Caco-2 (cell line): ENCODE measurements around the gene ASRGL1. TPM values are rescaled to one million over a fixed set of nuclear protein-coding genes. Genes with fewer than 3 reads are reported as not detected.

Experiments
- BruUV-seq: library from RNA; stranded (reverse); fragments of 400-500 nt; replicated peaks from 2 replicates; lab custom pipeline; 2021; lab: Mats Ljungman, UMichigan
- CTCF ChIA-PET: fragments of 300-600 bp; sonication (Branson Sonifier 250); formaldehyde crosslinking; loops from one replicate; lab custom pipeline; 2022; ENCODE audit warnings: antibody characterized with exemption; lab: Charles Lee
- POLR2A ChIA-PET: fragments of 300-600 bp; sonication (Branson Sonifier 250); formaldehyde crosslinking; loops from one replicate; lab custom pipeline; 2022; ENCODE audit warnings: antibody characterized with exemption; lab: Charles Lee
- DNase-seq, 2 experiments: peaks; one replicate each; pipeline versions ENCODE4 v3.0.0 to v3.0.0-alpha.2; 2020 to 2022
- H3K27me3 ChIP-seq: replicated peaks from 2 replicates; pipeline ENCODE4 v1.6.0; 2011; ENCODE audit warnings: low read length; ENCODE audit not compliant: control insufficient read depth, insufficient read depth
- H3K36me3 ChIP-seq: 2 replicates; pipeline ENCODE4 v1.5.1; 2011; ENCODE audit warnings: low read length; ENCODE audit not compliant: control insufficient read depth, insufficient read depth
- H3K4me1 ChIP-seq: fragments of 250-450 bp; sonication (Bioruptor Pico); 2 replicates; pipeline ENCODE4 v1.5.1; 2020; ENCODE audit warnings: mild to moderate bottlenecking
- H3K4me3 ChIP-seq: 2 replicates; pipeline ENCODE4 v1.5.1; 2011; ENCODE audit warnings: low read depth, mild to moderate bottlenecking, control low read depth, low read length
- H3K9me3 ChIP-seq: fragments of 250-450 bp; sonication (Bioruptor Pico); 2 replicates; pipeline ENCODE4 v1.5.1; 2020; ENCODE audit warnings: mild to moderate bottlenecking, moderate library complexity
- H3K27ac Mint-ChIP-seq: one replicate; pipeline ENCODE4 v1.8.0; 2022; ENCODE audit warnings: mixed read lengths; ENCODE audit not compliant: unreplicated experiment
- H3K27me3 Mint-ChIP-seq: one replicate; pipeline ENCODE4 v1.8.0; 2022; ENCODE audit warnings: mixed read lengths; ENCODE audit not compliant: insufficient read depth, unreplicated experiment
- H3K36me3 Mint-ChIP-seq: one replicate; pipeline ENCODE4 v1.8.0; 2022; ENCODE audit warnings: mild to moderate bottlenecking, mixed read lengths; ENCODE audit not compliant: insufficient read depth, unreplicated experiment
- H3K4me1 Mint-ChIP-seq: one replicate; pipeline ENCODE4 v1.8.0; 2022; ENCODE audit warnings: low read depth, mixed read lengths; ENCODE audit not compliant: unreplicated experiment
- H3K4me3 Mint-ChIP-seq: one replicate; pipeline ENCODE4 v1.8.0; 2022; ENCODE audit warnings: mild to moderate bottlenecking, moderate library complexity, mixed read lengths; ENCODE audit not compliant: unreplicated experiment
- H3K9me3 Mint-ChIP-seq: one replicate; pipeline ENCODE4 v1.8.0; 2022; ENCODE audit warnings: mixed read lengths; ENCODE audit not compliant: unreplicated experiment
- CTCF ChIP-seq, 2 experiments: fragments of 200-600 bp in 1 of 2; IDR thresholded peaks; 1 replicate in 1 of 2; 2 replicates in 1 of 2; pipeline versions ENCODE4 v1.5.1 to v1.8.0; 2011 to 2022; ENCODE audit warnings: antibody characterized with exemption in 1 of 2, control low read depth in 1 of 2, inconsistent platforms in 1 of 2, low read depth in 1 of 2, low read length in 1 of 2, mild to moderate bottlenecking in 1 of 2, moderate library complexity in 1 of 2; ENCODE audit not compliant: insufficient read depth in 1 of 2, severe bottlenecking in 1 of 2, unreplicated experiment in 1 of 2
- intact Hi-C: fragments of 100-400 bp; cut with micrococcal nuclease; formaldehyde crosslinking; loops from one replicate; pipeline ENCODE4 v1.10.0; 2022; ENCODE audit not compliant: unreplicated experiment
- total RNA-seq: library from RNA; stranded (reverse); gene quantifications from 2 replicates; pipeline ENCODE4 v1.2.3, GENCODE V29; 2022

ASRGL1 gene
- total RNA-seq, 1 experiment from 2014 or later = 41.1 TPM

GRCh38 chr11:62306227-62306626 is 31.0 kb upstream of the ASRGL1 start:
- Histone ChIP-seq H3K9me3 (peaks cover 6% of the 10 kb centered on the region; the same call in 1 of the 2 replicates), H3K4me1 (no peaks in the 10 kb centered on the region), H3K36me3 (no peaks in the 10 kb centered on the region), H3K27me3 (0 out of 2 replicates have a peak, but pooled peaks cover 1% of the 10 kb centered on the region), H3K4me3 (no peak overlapping the region)
- DNase-seq = no peak
- Mint-ChIP-seq H3K9me3 (no peaks in the 10 kb centered on the region), H3K4me1 (no peaks in the 10 kb centered on the region), H3K4me3 (no peak overlapping the region), H3K36me3 (no peaks in the 10 kb centered on the region), H3K27ac (no peak overlapping the region), H3K27me3 (peaks cover 17% of the 10 kb centered on the region)
- TF ChIP-seq CTCF (IDR thresholded peaks at IDR 0.05; ENCODE audit: insufficient read depth in 1 of 2, low read depth in 1 of 2, low read length in 1 of 2, severe bottlenecking in 1 of 2, unreplicated experiment in 1 of 2) = no peak
- CTCF ChIA-PET = interaction anchor here (0.8 kb wide), 1 partner anchor 135 kb away, joined by 3 read pairs; no protein-coding TSS in a partner anchor
- intact Hi-C loops = no loop called here
- POLR2A ChIA-PET = no interaction called here
- BruUV-seq = no TSS peak

GRCh38 chr11:62307950-62308349 is 29.3 kb upstream of the ASRGL1 start:
- H3K4me3 Mint-ChIP-seq = no peak overlapping the region
- no TSS peak for BruUV-seq
- no peak for DNase-seq
- H3K4me3 ChIP-seq = no peak overlapping the region
- H3K27me3 Mint-ChIP-seq = peaks cover 14% of the 10 kb centered on the region
- H3K36me3 Mint-ChIP-seq = no peaks in the 10 kb centered on the region
- ChIA-PET POLR2A (no interaction called here), CTCF (no interaction called here)
- intact Hi-C loops = no loop called here
- no peaks in the 10 kb centered on the region for H3K4me1 Mint-ChIP-seq
- no peak for TF ChIP-seq CTCF (IDR thresholded peaks at IDR 0.05; ENCODE audit: insufficient read depth in 1 of 2, low read depth in 1 of 2, low read length in 1 of 2, severe bottlenecking in 1 of 2, unreplicated experiment in 1 of 2)
- H3K9me3 ChIP-seq = peaks cover 6% of the 10 kb centered on the region; the same call in 1 of the 2 replicates
- H3K27ac Mint-ChIP-seq = no peak overlapping the region
- no peaks in the 10 kb centered on the region for H3K4me1 ChIP-seq
- H3K9me3 Mint-ChIP-seq = no peaks in the 10 kb centered on the region
- no peaks in the 10 kb centered on the region for H3K27me3 ChIP-seq
- H3K36me3 ChIP-seq = no peaks in the 10 kb centered on the region

GRCh38 chr11:62309991-62310390 is 27.3 kb upstream of the ASRGL1 start:
- peaks cover 6% of the 10 kb centered on the region; the same call in 1 of the 2 replicates for H3K9me3 ChIP-seq
- ChIA-PET CTCF (interaction anchor here (0.9 to 1.7 kb wide), 2 partner anchors 68 kb away, joined by 3 to 5 read pairs; partner anchors contain the start of gene SCGB1D2), POLR2A (no interaction called here)
- Mint-ChIP-seq H3K36me3 (no peaks in the 10 kb centered on the region), H3K27me3 (peaks cover 14% of the 10 kb centered on the region), H3K27ac (no peak overlapping the region), H3K4me3 (no peak overlapping the region), H3K9me3 (no peaks in the 10 kb centered on the region), H3K4me1 (no peaks in the 10 kb centered on the region)
- H3K27me3 ChIP-seq = no peaks in the 10 kb centered on the region
- no peak for DNase-seq
- no peak for TF ChIP-seq CTCF (IDR thresholded peaks at IDR 0.05; ENCODE audit: insufficient read depth in 1 of 2, low read depth in 1 of 2, low read length in 1 of 2, severe bottlenecking in 1 of 2, unreplicated experiment in 1 of 2)
- intact Hi-C loops = loop anchor here (2.0 kb wide), 1 partner anchor 69 kb away; no protein-coding TSS in a partner anchor
- no TSS peak for BruUV-seq
- H3K4me3 ChIP-seq = no peak overlapping the region
- H3K36me3 ChIP-seq = no peaks in the 10 kb centered on the region
- no peaks in the 10 kb centered on the region for H3K4me1 ChIP-seq
